ENCODE data around the gene ZNF614.

DNA sequence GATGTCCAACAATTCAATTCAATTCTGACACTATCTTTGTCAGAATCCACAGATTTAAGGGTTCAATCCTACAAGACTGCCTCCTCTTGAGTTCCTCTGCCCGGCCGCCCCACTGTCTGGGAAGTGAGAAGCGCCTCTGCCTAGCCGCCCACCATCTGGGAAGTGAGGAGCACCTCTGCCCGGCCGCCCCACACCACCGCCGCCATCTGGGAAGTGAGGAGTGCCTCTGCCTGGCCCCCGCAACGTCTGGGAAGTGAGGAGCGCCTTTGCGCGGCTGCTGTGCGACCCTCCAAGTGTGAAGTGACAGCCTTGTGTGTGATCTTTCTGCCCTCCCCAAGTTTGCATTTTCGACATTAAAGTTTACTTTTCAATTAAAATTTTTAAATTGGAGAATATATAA is 6.0 kb downstream of the ZNF614 start:
- TF ChIP-seq, protein P1, sequence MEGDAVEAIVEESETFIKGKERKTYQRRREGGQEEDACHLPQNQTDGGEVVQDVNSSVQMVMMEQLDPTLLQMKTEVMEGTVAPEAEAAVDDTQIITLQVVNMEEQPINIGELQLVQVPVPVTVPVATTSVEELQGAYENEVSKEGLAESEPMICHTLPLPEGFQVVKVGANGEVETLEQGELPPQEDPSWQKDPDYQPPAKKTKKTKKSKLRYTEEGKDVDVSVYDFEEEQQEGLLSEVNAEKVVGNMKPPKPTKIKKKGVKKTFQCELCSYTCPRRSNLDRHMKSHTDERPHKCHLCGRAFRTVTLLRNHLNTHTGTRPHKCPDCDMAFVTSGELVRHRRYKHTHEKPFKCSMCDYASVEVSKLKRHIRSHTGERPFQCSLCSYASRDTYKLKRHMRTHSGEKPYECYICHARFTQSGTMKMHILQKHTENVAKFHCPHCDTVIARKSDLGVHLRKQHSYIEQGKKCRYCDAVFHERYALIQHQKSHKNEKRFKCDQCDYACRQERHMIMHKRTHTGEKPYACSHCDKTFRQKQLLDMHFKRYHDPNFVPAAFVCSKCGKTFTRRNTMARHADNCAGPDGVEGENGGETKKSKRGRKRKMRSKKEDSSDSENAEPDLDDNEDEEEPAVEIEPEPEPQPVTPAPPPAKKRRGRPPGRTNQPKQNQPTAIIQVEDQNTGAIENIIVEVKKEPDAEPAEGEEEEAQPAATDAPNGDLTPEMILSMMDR (optimal IDR thresholded peaks at IDR 0.05 in 1 of 3, IDR thresholded peaks at IDR 0.05 in 1 of 3, conservative IDR thresholded peaks at IDR 0.05 in 1 of 3; ENCODE audit: extremely low read depth in 1 of 3, insufficient read depth in 2 of 3, low read length in 3 of 3), result no peak
- no peak for TF ChIP-seq EZH2 (IDR thresholded peaks at IDR 0.05; ENCODE audit: low read length)

All from keratinocyte (primary cell).